ENCODE results near the gene TMEM236.

DNA sequence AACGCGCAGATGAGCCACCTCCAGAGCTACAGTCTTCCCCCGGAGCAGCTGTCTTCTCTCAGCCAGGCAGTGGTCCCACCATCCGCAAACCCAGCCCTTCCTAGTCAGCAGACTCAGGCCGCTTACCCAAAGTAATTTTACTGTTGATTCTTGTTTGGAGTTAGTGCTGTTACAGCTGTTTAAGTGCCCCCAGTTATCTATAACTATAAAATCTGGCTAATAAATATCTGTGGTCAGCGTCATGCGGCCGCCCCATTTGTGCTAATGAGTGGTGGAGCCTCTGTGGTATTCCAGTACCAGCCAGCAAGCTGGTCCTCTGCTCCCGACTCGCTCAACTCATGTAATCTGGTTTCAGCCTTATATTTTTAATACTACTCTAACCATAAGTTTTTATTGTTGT, 43.2 kb upstream of the TMEM236 start:
- no peak for TF ChIP-seq POLR2A (IDR thresholded peaks at IDR 0.05)
- TF ChIP-seq, protein P1, sequence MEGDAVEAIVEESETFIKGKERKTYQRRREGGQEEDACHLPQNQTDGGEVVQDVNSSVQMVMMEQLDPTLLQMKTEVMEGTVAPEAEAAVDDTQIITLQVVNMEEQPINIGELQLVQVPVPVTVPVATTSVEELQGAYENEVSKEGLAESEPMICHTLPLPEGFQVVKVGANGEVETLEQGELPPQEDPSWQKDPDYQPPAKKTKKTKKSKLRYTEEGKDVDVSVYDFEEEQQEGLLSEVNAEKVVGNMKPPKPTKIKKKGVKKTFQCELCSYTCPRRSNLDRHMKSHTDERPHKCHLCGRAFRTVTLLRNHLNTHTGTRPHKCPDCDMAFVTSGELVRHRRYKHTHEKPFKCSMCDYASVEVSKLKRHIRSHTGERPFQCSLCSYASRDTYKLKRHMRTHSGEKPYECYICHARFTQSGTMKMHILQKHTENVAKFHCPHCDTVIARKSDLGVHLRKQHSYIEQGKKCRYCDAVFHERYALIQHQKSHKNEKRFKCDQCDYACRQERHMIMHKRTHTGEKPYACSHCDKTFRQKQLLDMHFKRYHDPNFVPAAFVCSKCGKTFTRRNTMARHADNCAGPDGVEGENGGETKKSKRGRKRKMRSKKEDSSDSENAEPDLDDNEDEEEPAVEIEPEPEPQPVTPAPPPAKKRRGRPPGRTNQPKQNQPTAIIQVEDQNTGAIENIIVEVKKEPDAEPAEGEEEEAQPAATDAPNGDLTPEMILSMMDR (IDR thresholded peaks at IDR 0.05) = no peak

Measured in uterus (tissue), 2 donors.